Posterior cingulate gyrus (tissue), 11 donors: Measurements from ENCODE around the gene KASH5.

Experiments used
- DNase-seq, 10 donors: peaks; one replicate each; pipeline versions ENCODE4 v3.0.0 to v3.0.0-alpha.2; 2020 to 2021; ENCODE audit warnings: mixed read lengths in 3 of 10
- intact Hi-C: fragments of 100-400 bp; cut with DNase I; formaldehyde crosslinking; loops from one replicate; pipeline ENCODE4 v1.15.1; 2023

The KASH5 gene

DNA sequence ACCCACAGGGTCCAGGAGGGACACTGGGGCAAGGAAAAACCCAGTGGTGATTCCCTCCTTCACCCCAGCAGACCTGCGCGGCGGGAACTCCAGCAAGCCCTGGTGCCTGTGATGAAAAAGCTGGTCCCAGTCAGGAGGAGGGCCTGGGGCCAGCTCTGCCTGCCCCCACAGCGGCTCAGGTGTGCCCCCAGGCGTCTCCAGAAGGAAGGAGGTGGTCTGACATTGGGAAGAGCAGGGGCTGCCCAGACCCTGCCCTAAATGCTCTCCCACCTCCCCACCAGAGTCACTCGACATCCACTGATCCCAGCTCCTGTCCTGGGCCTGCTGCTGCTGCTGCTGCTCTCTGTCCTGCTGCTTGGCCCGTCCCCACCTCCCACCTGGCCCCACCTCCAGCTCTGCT lies 29.0 kb downstream of the KASH5 start:
- intact Hi-C loops, result no loop called here
- DNase-seq, result no peak

DNA sequence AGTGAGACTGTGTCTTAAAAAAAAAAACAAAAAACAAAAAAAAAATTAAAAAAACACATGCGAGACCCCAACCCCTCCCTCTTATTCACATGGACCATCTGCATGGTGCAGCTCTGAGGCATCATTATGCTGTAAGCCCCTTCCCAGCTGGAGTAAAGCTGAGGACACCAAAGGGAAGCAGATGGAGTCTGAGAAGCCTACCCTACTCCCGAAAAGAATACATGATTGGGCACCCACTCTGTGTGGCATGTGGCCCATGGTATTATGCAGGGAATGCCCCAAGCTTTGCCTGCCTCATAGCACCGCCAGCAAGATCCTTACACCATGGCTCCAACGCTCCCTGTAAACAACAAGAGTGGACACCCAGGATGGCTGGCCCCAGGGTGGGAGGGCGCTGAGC lies 30.5 kb downstream of the KASH5 start:
- no peak for DNase-seq
- intact Hi-C loops, result no loop called here

DNA sequence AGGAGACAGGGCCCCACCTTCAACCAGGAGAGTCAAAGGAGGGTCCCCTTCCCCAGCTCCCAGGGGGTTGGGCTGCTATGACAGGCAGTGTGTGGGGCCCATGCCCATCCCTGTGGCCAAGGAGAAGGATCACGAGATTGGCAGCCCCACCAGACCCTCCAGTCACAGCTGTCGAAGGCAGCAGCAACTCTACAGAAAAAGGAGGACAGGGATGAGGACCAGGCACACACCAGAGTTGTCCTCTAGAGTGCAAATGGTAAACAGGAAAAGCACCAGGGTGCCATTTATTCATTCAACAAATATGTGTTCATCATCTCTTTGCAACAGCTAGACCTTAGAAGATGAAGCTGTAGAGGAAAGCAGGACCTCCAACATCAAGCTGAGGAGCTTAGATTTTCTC lies 31.1 kb downstream of the KASH5 start:
- intact Hi-C loops, result no loop called here
- DNase-seq, result peak in 1 of 10 donors; percentile 54

DNA sequence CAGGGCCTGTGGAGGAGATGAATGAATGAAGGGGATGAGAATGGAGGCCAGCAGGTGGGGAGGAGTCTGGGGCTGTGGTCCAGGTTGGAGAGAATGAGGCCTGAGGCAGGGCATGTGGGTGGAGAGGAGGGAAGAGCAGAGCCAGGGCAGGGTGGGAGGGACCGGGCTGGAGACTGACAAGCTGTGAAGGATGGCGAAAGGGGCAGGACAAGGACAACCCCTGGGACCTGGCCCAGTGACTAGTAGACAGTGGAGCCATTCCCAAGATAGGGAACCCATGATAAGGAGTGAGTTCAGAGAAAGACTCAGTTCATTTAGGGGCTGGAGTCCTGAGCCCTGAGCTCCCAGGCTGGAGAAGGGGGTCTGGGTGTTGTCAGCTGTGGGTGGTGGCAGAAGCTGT lies 32.2 kb downstream of the KASH5 start:
- intact Hi-C loops, result no loop called here
- DNase-seq, result no peak

DNA sequence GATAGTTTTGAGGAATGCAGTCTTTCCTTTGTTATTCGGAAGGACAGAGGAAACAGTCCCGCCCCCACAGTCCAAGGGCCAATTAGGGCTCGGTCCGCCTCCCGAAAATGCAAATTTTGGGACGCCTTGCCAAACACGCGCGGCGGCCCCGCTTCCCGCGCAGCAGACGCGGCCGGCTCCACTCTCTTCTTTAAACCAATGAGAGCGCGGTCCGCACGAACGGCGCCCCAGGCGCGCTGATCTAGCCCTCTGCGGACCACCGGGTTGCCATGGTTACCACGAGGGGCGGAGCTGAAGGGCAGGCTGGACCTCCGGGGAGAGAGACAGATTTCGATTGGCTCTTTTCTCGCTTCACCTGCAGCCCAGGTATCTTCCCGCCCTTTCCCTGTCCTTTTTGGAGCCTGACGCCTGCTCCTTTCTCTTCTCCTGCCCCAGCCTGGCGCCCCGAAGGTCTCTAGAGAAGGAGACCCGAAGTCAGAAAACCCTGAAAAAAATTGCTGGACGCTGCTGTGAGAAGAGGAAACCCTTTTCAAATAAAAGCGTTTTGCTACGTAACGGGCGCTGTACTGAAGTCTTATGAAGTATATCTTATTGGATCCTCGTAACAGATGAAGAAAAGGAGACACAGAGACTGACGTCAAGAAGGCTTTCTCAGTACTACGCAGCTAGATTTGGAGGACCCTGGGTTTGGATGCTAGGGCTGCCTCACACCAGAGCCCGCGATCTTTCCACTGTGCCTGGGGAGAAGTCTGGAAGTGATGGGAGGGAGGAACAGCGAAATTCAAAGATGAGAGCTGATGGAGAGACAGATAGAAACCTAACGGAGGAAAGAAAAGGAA lies 33.2 kb downstream of the KASH5 start:
- DNase-seq, result peak in 5 of 10 donors; percentile 42 to 89 (median 44)
- intact Hi-C loops, result no loop called here

DNA sequence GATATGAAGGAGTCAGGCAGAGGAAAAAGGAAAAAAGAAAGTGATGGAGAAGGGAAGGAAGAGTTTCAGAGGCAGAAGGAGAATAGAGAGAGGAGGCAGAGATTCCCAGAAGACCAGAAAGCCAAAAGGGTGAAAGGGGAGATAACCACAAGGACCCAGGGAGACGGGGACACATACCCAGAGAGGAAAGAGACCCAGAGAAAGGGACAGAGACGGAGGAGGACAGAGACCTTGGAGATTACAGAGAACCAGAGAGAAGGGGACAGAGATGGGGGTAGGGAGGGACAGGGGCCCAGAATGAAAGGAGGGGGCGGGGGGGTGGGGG lies 33.8 kb downstream of the KASH5 start:
- no peak for DNase-seq
- intact Hi-C loops, result no loop called here

DNA sequence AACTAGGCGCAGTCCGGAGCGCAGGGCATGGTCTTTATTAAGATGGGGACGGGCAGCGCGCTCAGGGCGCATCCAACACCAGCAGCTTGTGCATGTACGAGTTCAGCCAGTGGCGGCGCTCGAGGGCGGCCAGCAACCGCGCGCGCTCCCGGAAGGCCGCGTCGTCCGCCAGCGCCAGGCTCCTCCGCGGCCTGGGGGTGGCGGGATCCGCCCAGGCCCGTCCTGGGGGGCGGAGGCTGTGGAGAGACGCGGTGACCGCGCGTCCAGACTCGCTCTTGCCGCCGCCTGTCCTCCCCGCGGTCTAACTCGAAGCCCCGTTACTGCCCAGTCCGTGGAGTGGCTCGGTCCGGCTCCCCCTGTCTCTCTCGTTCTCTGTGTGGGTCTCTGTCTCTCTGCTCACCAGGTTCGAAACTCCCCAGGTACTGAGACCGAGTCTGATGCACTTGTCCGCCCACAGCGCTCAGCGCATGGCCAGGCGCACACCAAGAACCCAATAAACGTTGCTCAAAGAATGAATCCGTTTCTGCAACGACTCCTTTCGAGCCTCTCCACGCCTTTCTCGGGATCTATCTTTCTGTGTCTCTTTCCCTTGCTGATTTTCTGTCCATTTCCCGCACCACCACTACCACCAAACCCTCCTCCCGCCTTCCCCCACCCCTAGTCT lies 34.5 kb downstream of the KASH5 start:
- DNase-seq, result peak in 4 of 10 donors; percentile 39 to 92 (median 66)
- intact Hi-C loops, result no loop called here

DNA sequence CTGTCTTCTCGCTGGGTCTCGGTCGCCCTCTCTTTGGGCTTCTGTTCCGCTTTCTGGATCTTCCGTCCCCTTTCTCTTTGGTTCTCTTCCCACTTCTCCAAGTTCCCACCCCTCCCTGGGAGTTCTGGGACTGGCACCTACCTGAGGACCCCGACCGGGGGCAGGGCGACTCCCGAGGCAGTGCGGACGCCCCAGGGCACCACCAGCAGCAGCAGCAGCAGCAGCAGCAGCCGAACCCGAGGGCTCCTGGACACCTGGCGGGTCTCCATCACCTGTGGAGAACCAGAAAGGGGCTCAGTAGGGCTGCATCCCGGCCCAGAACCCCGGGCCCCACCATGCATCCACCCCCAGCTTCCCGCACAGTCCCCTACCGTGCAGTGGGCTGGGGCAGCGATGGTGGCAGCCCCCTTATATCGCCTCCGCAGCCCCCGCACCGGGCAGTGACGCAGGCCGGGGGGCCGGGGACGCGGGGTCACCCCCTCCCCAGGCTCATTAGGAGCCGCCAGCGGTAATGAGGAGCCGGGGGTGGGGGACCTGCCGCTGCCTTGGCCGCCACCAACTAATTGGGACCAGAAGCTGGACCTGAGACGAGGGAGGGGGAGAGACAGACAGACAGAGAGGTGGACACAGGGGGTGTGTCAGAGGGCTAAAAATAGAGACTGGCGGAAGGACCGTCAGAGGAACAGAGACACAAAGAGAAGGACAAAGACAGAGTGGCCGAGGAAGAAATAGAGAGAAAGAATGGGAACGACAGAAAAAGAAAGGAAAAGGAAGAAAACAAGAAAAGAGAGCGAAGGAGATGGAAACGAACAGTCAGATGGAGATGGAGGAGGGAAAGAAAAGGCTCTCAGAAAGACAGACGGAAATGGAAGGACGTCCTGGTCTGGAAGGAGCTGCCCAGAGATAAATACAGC lies 35.3 kb downstream of the KASH5 start, which contains the start of gene PTH2:
Gene PTH2, minus strand, starts transcription at position 371 of the 914 bp plus-strand sequence. Its CDS starts 102 bp downstream, at position 269.
- intact Hi-C loops, result no loop called here
- no peak for DNase-seq

DNA sequence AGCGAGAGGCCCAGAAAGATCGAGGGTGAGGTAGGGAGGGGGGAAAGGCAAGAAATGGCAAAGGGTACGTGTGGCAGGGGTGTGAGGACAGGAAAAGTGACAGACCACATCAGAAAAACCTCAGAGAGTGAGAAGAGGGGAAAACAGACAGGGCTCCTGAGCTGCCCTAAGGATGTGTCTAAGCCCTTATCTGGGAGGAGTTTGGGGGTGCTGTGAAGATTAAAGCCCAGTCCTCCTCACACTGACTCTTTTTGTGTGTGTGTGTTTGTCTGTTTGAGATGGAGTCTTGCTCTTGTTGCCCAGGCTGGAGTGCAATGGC lies 35.9 kb downstream of the KASH5 start:
- no peak for DNase-seq
- intact Hi-C loops, result no loop called here

DNA sequence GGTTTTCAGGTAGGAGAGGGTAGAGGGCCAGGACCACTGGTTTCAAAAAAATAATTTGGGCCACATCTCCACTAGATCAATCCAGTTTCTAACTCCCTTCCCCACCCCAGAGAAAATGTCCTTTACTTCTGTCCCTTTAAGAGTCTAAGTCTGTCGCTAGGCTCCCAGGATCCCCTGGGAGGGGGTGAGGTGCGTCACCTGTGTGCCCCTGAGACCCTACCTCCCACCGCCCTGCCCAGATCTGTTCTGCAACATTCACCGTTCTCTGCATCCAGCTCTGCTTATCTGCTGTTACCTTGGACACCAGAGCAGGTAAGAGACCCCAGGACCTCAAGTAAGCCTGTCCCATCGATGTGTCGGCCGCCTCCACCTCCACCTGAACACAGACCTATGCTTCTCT lies 37.1 kb downstream of the KASH5 start, which contains the start of gene GFY:
Gene GFY, plus strand, starts transcription at position 211 of the 400 bp plus-strand sequence. CDS start 1,043 bp downstream, outside the sequence.
- intact Hi-C loops, result no loop called here
- DNase-seq, result no peak

DNA sequence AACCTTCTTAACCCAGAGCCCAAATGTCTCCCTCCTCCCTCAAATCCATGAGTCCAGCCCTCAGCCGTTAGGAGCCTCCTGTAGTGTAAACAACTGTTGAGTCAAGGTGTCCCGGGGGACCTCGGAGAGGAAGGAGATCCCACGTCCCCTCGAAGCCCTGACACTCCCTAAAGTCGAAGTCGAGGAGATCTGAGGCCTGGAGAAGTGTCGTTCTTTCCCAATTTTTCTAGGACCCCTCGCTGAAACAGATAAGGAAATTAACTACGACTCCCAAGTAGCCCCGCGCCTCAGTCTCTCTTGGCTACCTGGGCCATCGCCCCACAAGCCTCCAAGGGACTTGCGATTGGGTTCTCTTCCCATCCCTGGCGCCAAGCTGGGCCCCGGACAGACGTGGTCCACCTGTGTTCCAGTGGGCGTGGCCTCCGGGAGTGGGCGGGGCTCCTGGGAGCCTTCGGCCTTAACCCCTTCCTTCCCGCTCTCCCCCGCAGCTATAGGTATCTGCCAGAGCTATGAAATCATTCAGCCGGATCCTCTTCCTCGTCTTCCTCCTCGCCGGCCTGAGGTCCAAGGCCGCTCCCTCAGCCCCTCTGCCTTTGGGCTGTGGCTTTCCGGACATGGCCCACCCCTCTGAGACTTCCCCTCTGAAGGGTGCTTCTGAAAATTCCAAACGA lies 38.0 kb downstream of the KASH5 start:
- intact Hi-C loops, result no loop called here
- DNase-seq, result no peak

DNA sequence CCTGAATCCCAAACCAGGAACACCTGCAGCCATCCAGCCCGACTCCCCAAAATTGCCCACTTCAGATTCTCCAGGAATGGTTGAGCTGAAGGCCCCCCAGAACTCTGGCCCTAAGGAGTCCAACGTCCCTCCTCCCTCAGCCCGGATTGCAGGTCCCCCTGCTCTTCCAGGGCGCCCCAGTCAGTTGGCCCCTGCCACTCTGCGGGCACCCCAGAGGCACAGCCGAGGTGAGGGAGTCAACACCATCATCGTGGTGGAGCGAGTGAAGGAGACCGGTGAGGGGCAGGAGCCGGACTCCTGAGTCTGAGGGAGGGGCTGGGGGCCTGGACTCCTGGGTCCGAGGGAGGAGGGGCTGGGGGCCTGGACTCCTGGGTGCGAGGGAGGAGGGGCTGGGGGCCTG lies 39.3 kb downstream of the KASH5 start:
- intact Hi-C loops, result no loop called here
- DNase-seq, result no peak

DNA sequence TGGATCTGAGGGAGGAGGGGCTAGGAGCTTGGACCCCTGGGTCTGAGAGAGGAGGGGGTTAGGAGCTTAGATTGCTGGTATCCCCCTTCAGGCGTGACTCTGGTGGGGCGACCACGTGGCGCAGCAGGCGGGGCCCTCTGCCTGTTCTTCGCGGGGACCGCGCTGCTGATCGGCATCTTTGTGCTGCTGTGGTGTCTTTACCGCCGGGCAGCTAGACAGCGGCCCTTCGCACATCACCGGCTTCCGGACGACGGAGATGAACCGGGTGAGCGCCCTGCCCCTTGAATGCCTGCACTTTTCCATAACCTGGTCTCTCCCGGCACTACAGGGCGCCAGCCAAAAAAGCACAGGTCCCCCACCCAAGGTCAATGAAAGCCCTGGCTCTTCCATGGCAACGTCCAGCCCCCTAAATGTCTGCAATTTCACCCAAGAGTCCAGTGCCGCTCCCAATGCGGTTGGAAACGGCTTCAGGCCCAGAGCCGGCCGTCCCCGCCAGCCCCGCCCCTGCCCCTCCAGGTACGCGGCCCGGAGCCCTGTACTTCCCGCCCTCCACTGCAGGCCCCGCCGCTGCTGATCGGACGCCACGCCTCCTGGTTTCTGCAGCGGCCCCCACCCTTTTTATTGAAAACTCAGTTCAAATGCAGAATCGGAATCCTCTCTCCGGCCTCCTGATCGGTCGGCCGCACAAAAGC lies 40.0 kb downstream of the KASH5 start:
- peak in 2 of 10 donors; percentile 88 to 90 for DNase-seq
- intact Hi-C loops, result no loop called here

DNA sequence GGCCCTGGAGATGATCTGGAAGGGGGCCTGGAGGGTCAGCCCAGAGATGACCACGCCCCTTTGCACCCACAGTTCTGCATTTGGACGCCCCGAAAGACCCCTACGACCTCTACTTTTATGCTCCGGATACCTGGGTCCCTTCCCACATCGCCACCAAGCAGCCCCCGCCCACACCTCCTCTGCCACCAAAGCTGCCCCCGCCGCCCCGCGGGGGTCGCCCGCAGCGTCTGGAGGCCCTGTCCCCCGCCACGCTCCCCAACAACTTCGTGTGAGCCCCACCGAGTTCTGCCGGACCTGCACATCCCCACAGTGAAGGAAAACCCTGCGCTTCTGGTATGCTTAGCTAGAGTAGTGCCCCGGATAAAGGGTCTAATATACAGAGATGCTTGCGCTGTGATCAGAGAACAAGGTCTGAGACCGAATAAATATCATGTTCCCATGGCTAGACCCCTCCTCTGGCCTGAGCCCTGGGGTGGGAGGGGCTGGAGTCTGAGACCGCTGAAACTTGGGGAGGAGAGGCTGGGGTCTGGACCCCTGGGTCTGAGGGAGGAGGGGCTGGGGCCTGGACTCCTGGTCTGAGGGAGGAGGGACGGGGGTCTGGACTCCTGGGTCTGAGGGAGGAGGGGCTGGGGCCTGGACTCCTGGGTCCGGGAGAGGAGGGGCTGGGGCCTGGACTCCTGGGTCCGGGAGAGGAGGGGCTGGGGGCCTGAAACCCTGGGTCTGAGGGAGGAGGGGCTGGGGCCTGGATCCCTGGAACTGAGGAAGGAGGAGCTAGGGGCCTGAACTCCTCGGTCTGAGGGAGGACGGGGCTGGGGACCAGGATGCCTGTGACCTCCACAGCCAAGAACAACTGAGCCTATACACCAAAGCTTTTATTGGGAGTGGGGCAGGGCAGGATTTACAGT lies 40.8 kb downstream of the KASH5 start:
- intact Hi-C loops, result no loop called here
- DNase-seq, result no peak

DNA sequence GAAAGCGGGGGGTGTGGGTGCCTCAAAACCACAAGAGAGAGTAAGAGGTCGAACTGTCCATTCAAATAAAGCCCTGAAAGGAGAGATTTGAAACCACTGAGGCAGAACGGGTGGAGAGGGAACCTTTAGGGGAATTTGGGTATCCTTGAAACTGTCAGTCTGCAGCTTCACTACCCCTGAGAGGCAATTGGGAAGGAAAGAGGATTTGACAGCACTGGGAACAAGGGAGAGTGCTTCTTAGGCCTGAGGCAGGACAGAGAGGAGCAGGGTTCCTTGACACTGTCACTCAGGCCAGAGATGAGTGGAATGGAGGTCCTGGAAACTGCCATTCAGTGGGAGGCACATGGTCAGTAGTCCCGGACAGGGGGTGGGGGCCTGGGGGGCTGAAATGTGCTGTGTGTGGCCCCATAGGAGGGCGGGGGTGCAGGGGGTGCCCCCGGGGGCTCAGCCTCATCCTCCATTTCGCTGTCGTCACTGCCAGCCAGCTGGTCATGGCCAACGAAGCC lies 42.2 kb downstream of the KASH5 start:
- intact Hi-C loops, result no loop called here
- no peak for DNase-seq

DNA sequence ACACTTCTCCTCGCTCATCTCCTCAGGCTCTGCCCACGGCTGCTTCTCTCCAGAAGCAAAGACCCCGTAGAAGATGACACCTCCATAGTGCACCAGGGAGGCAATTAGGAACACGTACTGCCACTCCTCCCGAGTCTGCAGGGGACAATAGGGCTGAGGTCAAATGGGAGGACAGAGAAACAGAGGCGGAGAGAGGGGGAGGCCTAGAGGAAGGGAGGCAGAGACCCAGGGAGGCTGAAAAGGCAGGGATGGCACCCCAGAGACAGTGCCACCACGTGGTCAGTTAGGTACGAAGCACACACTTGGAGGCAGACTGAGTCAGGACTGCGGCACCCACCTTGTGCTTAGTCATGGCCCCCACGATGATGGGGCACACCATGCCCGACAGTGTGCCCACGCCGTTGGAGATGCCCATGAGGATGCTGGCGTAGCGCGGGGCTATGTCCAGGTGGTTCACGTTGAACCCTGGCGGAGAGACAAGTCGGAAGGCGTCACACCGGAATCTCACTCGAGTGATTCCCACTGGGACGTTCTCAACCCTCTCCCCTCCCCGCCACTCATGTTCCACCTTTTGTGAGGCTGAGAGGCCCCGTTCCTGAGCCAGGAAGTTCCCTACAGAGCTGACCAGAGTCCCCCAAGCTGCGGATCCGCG lies 42.8 kb downstream of the KASH5 start:
- intact Hi-C loops, result no loop called here
- peak in 3 of 10 donors; percentile 38 to 84 (median 61) for DNase-seq

DNA sequence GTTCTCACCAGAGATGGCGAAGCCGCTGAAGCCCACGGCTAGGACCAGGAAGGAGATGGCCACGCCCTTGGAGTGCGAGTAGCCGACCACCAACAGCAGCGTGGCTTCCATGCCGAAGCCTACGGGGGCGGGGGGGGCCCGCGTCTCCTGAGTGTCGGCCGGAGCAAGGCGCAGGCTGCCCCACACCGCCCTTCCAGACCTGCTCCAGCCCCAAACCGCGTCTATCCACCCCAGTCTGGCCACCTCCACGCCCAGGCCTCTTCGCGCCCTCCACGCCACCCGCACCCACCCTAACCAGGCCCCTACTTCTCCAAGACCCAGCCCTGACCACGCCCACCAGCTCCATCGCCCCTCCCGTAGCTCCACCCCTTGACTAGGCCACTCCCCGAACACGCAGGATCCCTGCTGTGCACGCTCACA lies 43.3 kb downstream of the KASH5 start:
- peak in 1 of 10 donors; percentile 49 for DNase-seq
- intact Hi-C loops, result no loop called here
